Measurements from ENCODE around the gene HYAL4. TPM values are rescaled to one million over a fixed set of nuclear protein-coding genes. Genes with fewer than 3 reads are reported as not detected.
"Not testable (repeated sequence)": the region's sequence is repeated elsewhere in the genome, so short reads cannot be mapped to it uniquely, and the experiment has no call there.

HYAL4 gene, protein sequence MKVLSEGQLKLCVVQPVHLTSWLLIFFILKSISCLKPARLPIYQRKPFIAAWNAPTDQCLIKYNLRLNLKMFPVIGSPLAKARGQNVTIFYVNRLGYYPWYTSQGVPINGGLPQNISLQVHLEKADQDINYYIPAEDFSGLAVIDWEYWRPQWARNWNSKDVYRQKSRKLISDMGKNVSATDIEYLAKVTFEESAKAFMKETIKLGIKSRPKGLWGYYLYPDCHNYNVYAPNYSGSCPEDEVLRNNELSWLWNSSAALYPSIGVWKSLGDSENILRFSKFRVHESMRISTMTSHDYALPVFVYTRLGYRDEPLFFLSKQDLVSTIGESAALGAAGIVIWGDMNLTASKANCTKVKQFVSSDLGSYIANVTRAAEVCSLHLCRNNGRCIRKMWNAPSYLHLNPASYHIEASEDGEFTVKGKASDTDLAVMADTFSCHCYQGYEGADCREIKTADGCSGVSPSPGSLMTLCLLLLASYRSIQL
- 0.21 and 0.43 TPM in 2 replicates for total RNA-seq
- polyA plus RNA-seq (2012) = 0.08 TPM

DNA sequence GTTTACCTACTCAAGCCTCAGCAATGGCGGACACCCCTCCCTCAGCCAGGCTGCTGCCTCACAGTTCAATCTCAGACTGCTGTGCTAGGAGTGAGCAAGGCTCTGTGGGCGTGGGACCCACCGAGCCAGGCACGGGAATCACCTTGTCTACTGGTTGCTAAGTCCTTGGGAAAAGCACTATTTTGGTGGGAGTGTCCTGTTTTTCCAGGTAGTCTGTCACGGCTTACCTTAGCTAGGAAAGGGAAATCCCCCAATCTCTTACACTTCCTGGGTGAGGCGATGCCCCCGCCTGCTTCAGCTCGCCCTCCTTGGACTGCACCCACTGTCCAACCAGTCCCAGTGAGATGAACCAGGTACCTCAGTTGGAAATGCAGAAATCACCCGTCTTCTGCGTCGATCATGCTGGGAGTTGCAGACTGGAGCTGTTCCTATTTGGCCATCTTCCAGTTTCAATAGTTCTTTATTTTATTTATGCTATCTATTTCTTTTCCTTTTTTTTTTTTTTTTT, at the start of gene HYAL4:
Gene HYAL4, plus strand, starts transcription at position 458 of the 508 bp plus-strand sequence. CDS start 23,105 bp downstream, outside the sequence.
- no peak for DNase-seq (ENCODE audit: low read depth)

- DNase-seq (ENCODE audit: low read depth) = no peak
Measured at GRCh38 chr7:123795917-123796316, 49.1 kb upstream of the HYAL4 start.

GRCh38 chr7:123796568-123796967, 48.4 kb upstream of the HYAL4 start:
- no peak for DNase-seq (ENCODE audit: low read depth)

GRCh38 chr7:123797673-123798531, 47.1 kb upstream of the HYAL4 start:
- DNase-seq (ENCODE audit: low read depth) = peak; percentile 82

GRCh38 chr7:123798532-123799188, 46.3 kb upstream of the HYAL4 start:
- DNase-seq (ENCODE audit: low read depth) = peak; percentile 13

GRCh38 chr7:123802249-123802648, 42.7 kb upstream of the HYAL4 start:
- DNase-seq (ENCODE audit: low read depth) = no peak

GRCh38 chr7:123805287-123805686, 39.7 kb upstream of the HYAL4 start:
- no peak for DNase-seq (ENCODE audit: low read depth)

GRCh38 chr7:123809471-123809870, 35.5 kb upstream of the HYAL4 start:
- no peak for DNase-seq (ENCODE audit: low read depth)

DNA sequence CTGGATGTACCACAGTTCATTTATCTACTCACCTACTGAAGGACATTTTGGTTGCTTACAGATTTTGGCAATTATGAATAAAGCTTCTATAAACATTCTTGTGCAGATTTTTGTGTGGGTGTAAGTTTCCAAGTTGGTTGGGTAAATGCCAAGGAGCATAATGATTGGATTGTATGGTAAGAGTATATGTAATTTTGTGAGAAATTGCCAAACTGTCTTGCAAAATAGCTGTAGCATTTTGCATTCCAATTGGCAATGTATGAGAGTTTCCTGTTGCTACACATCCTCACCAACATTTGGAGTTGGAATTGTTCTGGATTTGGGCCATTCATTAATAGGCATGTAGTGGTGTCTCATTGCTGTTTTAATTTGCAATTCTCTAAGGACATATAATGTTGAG, 33.9 kb upstream of the HYAL4 start:
- no peak for DNase-seq (ENCODE audit: low read depth)

DNA sequence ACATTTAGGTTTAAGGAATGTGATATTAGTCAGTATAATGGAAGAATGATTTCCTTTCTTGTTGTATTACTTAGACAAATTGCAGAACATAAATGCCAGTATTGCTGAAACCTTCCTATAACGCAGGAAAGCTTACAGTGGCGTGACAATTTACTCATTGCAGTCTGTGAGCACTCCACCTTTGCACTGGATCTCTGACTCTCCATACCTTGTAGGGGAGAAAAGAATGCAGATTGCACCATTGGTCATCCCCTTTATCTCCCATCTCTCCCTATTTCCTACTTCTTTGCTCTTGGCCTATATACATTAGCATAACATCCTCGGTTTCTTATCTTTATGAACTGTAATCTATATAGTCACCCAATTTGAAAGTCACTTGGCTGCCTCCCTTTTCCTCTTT, 28.1 kb upstream of the HYAL4 start:
- DNase-seq (ENCODE audit: low read depth) = no peak

GRCh38 chr7:123819001-123819400, 26.0 kb upstream of the HYAL4 start:
- no peak for DNase-seq (ENCODE audit: low read depth)

DNA sequence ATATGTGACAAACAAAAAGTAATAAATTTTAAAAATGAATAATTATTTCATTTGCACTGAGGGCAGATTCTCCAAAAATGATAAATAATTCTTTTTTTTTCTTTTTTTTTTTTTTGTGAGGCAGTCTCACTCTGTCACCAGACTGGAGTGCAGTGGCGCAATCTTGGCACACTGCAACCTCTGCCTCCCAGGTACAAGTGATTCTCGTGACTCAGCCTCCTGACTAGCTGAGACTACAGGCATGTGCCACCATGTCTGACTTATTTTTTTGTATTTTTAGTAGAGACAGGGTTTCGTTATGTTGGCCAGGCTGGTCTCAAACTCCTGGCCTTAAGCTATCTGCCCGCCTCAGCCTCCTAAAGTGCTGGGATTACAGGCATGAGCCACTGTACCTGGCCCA, 25.2 kb upstream of the HYAL4 start:
- not testable (repeated sequence) for DNase-seq (ENCODE audit: low read depth)

- no peak for DNase-seq (ENCODE audit: low read depth)
Measured at GRCh38 chr7:123820864-123821263, 24.1 kb upstream of the HYAL4 start.

DNA sequence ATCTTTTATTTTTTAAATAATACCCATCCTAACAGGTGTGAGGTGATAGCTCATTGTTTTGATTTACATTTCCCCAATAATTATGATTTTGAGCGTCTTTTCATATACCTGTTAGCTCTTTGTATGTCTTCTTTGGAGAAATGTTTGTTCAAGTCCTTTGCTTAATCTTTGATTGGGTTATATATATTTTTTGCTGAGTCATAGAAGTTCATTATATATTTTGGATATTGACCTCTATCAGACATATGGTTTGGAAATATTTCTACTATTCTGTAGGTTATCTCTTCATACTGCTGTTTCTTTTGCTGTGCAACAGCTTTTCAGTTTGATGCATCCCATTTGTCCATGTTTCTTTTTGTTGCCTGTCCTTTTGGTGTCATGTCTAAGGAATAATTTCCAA, 23.6 kb upstream of the HYAL4 start:
- DNase-seq (ENCODE audit: low read depth) = no peak

DNA sequence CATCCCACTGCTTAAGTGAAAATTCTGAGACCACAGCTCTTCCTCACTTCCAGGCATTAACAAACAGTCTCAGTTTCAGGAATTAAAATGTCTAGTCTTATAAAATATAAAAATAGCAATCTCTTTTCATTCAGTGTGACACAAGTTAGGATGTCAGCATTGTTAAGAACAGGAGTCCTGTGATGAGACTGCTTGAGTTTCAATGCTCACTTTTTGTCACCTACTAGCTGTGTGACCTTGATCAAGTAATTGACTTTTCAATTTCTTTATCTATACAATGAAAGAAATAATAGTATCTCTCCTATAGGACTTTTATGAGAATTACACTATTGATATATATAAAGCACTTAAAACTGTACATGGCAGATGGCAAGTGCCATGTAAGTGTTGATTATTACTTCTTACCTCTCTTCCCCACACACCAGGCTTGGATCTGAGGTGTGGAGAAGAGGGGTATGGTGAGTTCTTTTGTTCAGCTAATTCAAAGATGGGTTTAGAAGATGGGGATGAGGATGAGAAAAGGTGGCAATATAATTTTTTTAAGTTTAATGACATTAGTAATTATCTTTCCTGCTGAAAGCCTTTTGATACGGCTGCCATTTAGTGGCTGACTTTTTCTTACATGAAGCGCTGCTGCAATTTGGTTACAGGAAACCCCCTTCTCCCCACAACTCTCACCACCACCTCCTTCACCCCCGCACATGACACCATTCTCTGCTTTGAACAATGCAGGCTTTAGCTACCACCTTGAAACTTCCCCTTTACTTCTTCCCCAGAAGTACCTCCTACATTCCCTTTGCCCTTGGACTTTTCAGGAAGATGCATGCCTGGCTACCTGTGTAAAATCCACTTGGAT, 20.8 kb upstream of the HYAL4 start:
- no peak for DNase-seq (ENCODE audit: low read depth)

DNA sequence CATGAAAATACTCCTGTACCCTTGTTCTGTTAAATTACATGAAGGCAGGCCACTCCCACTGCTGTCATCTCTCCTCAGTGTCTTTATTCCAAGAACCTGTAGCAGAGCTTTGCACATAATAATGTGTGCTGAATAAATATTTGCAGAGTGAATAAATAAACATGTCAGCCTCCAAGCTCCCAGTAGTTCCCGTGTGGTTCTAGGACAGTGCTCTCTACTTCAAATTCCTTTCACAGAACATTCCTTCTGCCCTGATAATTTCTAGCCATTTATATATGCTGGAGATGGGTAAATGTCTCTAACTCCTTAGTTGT, 20.3 kb upstream of the HYAL4 start:
- DNase-seq (ENCODE audit: low read depth) = no peak

GRCh38 chr7:123828805-123829204, 16.2 kb upstream of the HYAL4 start:
- no peak for DNase-seq (ENCODE audit: low read depth)

- DNase-seq (ENCODE audit: low read depth) = no peak
Measured at GRCh38 chr7:123836656-123837055, 8.3 kb upstream of the HYAL4 start.

GRCh38 chr7:123839106-123839505, 5.9 kb upstream of the HYAL4 start:
- not testable (repeated sequence) for DNase-seq (ENCODE audit: low read depth)

GRCh38 chr7:123844142-123844541, 827 bp upstream of the HYAL4 start:
- DNase-seq (ENCODE audit: low read depth) = not testable (repeated sequence)

- DNase-seq (ENCODE audit: low read depth) = no peak
Measured at GRCh38 chr7:123845823-123846216, 851 bp downstream of the HYAL4 start.

Data from myocyte (in vitro differentiated cells).